Left renal cortex interstitium (tissue), 4 donors: ENCODE measurements around the gene SRSF3. TPM values are rescaled to one million over a fixed set of nuclear protein-coding genes. Genes with fewer than 3 reads are reported as not detected.
A peak's percentile ranks its signal among the peaks of the same experiment; 100 is the strongest.

Experiments
- DNase-seq, 4 donors: peaks; one replicate each; pipeline ENCODE4 v3.0.0-alpha.2; 2013; ENCODE audit warnings: low read depth in 4 of 4, low spot score in 2 of 4, missing footprints in 1 of 4
- polyA plus RNA-seq, 4 donors: library from polyadenylated mRNA; unstranded; fragments of 120-200 nt; gene quantifications; one replicate each; pipeline ENCODE4 v1.2.1, GENCODE V29; 2013; ENCODE audit not compliant: insufficient read length in 4 of 4

The SRSF3 gene
- polyA plus RNA-seq, 4 donors = 540 to 635 (median 592) TPM

- no peak for DNase-seq
Observed at GRCh38 chr6:36618366-36619355, 24.5 kb downstream of the SRSF3 start.

DNA sequence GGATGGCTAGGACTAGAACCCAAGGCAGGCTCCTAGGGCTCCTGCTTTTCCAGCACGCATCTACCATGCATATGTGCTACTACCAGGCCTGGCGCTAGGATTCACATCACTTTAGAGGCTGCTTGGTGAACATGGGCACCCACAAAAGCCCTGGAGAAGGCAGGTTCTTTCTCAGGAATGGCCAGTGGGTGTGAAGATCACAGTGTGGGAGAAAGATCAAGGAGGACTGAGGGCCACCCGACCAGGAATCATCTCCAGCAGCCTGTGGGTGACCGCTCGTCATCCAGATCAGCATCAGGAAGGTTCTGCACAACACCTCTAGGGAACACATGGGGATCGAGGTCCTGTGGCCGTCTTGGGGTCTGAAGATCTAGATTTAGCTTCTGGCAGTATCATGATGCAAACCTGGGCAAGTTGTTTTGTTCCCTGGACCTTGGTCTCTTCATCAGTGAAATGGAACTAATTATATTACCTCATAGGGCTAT, 27.3 kb downstream of the SRSF3 start:
- no peak for DNase-seq

DNA sequence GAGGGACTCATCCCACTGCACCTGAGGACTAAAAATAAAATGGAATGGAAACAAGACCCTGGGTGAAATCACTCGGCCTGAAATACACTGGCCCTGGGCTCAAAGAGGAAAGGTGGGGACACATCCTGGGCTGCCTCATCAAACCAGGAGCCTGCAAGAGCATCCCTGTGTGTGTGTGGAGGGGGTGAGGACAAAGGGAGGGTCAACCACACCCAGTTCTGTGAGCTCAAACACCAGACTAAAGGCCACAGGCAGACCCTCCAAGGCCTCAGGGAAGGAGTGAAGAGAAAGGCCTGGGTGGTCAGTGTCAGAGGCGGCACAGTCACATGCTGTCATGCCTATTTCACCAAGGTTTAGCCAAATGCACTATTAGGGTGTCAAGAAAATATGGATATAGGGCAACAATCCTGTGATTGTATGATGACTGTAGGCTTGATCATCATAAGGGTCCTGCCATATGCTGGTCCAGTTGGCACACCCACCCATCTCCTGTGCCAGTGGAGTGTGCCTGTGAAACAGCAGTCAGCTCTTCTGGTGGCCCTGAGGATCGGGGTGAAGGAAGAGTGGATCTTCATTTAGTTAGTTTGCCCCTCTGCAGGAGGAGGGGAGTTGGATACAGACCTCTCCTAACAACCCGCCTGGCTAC, 28.9 kb downstream of the SRSF3 start:
- no peak for DNase-seq

DNA sequence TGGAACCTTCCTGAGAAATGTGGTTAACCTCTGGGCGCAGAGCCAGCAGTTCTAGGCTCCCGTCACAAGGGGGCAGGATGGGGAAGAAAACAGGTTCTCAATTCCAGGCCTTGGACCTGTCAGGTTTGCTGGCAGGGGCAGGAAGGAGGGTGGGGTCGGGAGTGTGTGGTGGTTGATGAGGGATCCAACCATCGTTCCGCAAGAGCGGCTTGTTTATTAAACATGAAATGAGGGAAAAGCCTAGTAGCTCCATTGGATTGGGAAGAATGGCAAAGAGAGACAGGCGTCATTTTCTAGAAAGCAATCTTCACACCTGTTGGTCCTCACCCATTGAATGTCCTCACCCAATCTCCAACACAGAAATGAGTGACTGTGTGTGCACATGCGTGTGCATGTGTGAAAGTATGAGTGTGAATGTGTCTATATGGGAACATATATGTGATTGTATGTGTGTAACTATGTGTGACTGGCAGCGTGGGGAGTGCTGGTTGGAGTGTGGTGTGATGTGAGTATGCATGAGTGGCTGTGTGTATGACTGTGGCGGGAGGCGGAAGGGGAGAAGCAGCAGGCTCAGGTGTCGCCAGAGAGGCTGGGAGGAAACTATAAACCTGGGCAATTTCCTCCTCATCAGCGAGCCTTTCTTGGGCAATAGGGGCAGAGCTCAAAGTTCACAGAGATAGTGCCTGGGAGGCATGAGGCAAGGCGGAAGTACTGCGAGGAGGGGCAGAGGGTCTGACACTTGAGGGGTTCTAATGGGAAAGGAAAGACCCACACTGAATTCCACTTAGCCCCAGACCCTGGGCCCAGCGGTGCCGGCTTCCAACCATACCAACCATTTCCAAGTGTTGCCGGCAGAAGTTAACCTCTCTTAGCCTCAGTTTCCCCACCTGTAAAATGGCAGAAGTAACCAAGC, 29.6 kb downstream of the SRSF3 start:
- DNase-seq = peak; percentile 63 to 81 (median 68)

DNA sequence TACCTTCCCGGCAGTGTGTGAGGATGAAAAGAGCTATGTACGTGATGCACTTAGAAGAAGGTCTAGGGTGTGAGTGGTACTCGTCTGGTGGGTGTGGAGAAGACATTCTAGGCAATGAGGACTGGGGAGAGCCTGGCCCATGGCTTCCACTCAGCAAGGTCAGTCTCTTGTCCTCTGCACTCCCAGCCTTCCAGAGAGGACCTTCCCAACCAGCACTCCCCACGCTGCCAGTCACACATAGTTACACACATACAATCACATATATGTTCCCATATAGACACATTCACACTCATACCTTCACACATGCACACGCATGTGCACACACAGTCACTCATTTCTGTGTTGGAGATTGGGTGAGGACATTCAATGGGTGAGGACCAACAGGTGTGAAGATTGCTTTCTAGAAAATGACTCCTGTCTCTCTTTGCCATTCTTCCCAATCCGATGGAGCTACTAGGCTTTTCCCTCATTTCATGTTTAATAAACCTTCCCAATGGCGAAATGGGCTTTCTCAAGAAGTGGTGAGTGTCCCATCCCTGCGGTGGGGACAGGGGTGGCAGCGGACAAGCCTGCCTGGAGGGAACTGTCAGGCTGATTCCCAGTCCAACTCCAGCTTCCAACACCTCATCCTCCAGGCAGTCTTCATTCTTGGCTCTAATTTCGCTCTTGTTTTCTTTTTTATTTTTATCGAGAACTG, 30.4 kb downstream of the SRSF3 start:
- DNase-seq = no peak

- peak in 2 of 4 donors; percentile 41 to 60 for DNase-seq
Observed at GRCh38 chr6:36625158-36625919, 31.2 kb downstream of the SRSF3 start.

DNA sequence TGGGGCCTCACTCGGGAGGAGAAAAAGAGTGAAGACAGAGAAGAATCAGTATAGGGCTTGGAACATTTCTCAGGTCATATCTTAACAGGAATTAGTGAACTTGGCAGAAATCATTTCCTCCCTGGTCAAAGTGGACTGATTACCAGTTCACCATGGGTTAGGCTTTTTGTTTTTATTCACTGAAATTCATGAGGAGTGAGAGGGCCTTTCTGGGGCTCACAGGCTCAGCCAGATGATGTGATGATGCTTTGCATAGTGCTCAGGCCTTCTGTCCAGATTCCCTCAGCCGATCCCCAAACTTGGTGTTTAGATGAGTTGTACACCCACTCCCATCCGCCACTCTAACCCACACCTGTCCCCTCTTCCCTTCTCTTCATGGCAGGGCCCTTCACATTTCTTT, 32.5 kb downstream of the SRSF3 start:
- no peak for DNase-seq

- no peak for DNase-seq
Observed at GRCh38 chr6:36627141-36627540, 33.0 kb downstream of the SRSF3 start.

GRCh38 chr6:36627801-36628246, 33.7 kb downstream of the SRSF3 start:
- peak in 2 of 4 donors; percentile 51 to 52 for DNase-seq

GRCh38 chr6:36629784-36630183, 35.6 kb downstream of the SRSF3 start:
- no peak for DNase-seq

- DNase-seq = no peak
Observed at GRCh38 chr6:36631326-36632011, 37.3 kb downstream of the SRSF3 start.

- DNase-seq = no peak
Observed at GRCh38 chr6:36633370-36633769, 39.2 kb downstream of the SRSF3 start.

GRCh38 chr6:36633915-36634314, 39.8 kb downstream of the SRSF3 start:
- no peak for DNase-seq

DNA sequence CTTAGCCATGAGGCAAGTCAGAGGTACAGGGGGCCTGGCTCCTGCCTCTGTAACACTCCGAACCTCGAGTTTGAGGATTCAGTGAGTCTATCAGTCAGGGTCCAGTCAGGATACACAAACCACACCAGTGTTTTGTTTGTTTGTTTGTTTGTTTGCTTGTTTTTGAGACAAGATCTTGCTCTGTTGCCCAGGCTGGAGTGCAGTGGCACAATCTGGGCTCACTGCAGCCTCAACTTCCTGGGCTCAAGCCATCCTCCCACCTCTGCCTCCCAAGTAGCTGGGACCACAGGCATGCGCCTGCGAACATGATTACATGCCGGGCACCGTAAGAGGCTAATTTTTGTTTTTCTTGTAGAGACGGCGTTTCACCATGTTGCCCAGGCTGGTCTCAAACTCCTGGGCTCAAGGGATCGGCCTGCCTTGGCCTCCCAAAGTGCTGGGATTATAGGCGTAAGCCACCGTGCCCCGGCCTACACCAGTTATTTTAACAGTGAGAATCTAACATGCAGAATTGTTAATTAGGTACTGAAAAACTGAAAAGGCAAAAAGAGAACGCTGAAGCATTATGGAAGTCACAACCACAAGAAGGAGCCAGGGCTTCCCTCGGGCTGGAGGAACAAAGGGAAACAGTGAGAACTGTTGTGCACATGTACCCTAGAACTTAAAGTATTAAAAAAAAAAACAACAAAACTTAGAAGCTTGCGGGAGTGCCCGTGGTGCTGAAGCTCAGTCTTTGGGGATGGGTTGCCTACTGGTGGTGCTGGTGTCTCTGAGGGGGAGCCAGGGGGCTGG, 40.4 kb downstream of the SRSF3 start:
- DNase-seq = no peak

GRCh38 chr6:36636283-36636682, 42.1 kb downstream of the SRSF3 start:
- no peak for DNase-seq

- no peak for DNase-seq
Observed at GRCh38 chr6:36636687-36637418, 42.7 kb downstream of the SRSF3 start.

- DNase-seq = no peak
Observed at GRCh38 chr6:36638579-36638978, 44.4 kb downstream of the SRSF3 start.
